Body of pancreas (tissue), 4 donors: ENCODE results near the gene SSH2. TPM values are rescaled to one million over a fixed set of nuclear protein-coding genes. Genes with fewer than 3 reads are reported as not detected.

Source experiments
- ATAC-seq: fragments of 150-250 bp; one replicate; pipeline ENCODE4 v1.9.1; 2016
- DNase-seq, 4 donors: peaks; one replicate each; pipeline ENCODE4 v3.0.0-alpha.2; 2019
- H3K27ac ChIP-seq, 4 donors: fragments of 200-600 bp; sonication (generic); 1 replicate in 3 of 4; 2 replicates in 1 of 4; pipeline versions ENCODE4 v1.5.1 to v1.6.1; 2016 to 2019; ENCODE audit warnings: mild to moderate bottlenecking in 1 of 4, mixed read lengths in 1 of 4, moderate library complexity in 1 of 4
- H3K27me3 ChIP-seq, 2 donors: fragments of 200-600 bp; sonication (generic); one replicate each; pipeline ENCODE4 v1.6.0; 2016; ENCODE audit warnings: mild to moderate bottlenecking in 1 of 2
- H3K36me3 ChIP-seq, 2 donors: fragments of 200-600 bp; sonication (generic); replicated peaks in 1 of 2; 2 replicates each; pipeline ENCODE4 v1.5.1; 2016; ENCODE audit warnings: low read depth in 2 of 2; ENCODE audit not compliant: insufficient read depth in 1 of 2
- H3K4me1 ChIP-seq: fragments of 200-600 bp; sonication (generic); one replicate; pipeline ENCODE4 v1.6.0; 2016
- H3K4me3 ChIP-seq, 2 donors: fragments of 200-600 bp; sonication (generic); 1 replicate in 1 of 2; 2 replicates in 1 of 2; pipeline ENCODE4 v1.5.1; 2016 to 2019
- H3K9me3 ChIP-seq, 3 donors: fragments of 200-600 bp; sonication (generic); 1 replicate in 2 of 3; 2 replicates in 1 of 3; pipeline ENCODE4 v1.5.1; 2016
- POLR2A ChIP-seq, 3 donors: fragments of 450-650 bp; IDR thresholded peaks; one replicate each; pipeline ENCODE4 v1.6.1; 2016; ENCODE audit warnings: antibody characterized with exemption in 3 of 3, mild to moderate bottlenecking in 2 of 3
- WGBS, 2 donors: methylation state at CpG; one replicate each; pipeline ENCODE4 v1.1.5; 2017; 5-methylcytosine and 5-hydroxymethylcytosine counted together
- intact Hi-C: fragments of 100-400 bp; cut with DNase I; formaldehyde crosslinking; loops from one replicate; pipeline ENCODE4 v1.15.1; 2023
- total RNA-seq, 2 donors: library from RNA; depleted of rRNA; stranded (reverse); fragments of >200 nt; gene quantifications; one replicate each; pipeline ENCODE4 v1.1.0, GENCODE V29; 2016
- TF ChIP-seq, protein P1 (sequence below), 7 experiments: fragments of 450-650 bp in 4 of 7; fragments of 200-600 bp in 3 of 7; sonication (generic) in 3 of 7; IDR thresholded peaks; one replicate each; pipeline ENCODE4 v1.5.1; 2016 to 2019; ENCODE audit warnings: antibody characterized with exemption in 7 of 7

SSH2 gene
- total RNA-seq, 2 donors from 2014 or later, result 8.2 to 8.6 TPM

DNA sequence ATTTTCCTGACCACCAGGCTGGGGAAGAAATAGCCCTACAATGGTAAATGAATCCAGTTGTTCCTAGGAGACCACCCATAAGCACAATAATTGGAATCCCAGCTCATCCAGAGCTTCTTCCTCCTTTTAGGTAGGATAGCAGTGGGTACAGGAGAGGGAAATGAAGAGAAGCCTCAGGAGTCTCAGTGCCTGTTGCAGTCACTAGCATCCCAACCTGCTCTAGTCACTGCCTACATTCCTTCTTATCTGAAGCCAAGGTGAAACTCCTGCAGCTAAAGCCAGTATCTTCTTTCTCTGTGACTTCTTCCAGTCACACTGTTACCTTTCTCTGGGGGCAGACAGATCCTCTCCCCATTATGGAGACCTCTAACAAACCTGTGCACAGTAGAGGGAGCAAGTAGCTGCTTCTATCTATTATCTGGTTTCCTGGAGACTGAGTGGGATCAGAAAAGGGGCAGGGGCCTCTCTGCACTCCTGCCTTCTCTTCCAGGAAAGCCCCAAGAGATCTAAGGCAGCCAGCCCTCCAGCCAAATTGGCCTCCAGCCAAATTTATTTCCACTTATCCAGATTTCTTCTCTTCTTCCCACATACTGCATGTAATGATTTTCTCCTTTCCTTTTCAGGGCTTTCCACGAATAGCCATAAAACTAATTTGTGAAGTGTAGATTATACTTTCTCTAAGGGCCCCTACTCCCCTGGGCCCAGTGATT lies 85.5 kb downstream of the SSH2 start:
- WGBS, 2 donors, result 74 to 77% methylated on average over 1 of the region's 1 CpG
- Histone ChIP-seq H3K27ac (no peak overlapping the region), H3K36me3 (no peaks in the 10 kb centered on the region), H3K9me3 (no peaks in the 10 kb centered on the region), H3K27me3 (no peaks in the 10 kb centered on the region), H3K4me3 (no peak overlapping the region), H3K4me1 (peaks cover 4% of the 10 kb centered on the region)
- no peak for DNase-seq
- intact Hi-C loops, result no loop called here
- no peak for ATAC-seq
- TF ChIP-seq, protein P1, sequence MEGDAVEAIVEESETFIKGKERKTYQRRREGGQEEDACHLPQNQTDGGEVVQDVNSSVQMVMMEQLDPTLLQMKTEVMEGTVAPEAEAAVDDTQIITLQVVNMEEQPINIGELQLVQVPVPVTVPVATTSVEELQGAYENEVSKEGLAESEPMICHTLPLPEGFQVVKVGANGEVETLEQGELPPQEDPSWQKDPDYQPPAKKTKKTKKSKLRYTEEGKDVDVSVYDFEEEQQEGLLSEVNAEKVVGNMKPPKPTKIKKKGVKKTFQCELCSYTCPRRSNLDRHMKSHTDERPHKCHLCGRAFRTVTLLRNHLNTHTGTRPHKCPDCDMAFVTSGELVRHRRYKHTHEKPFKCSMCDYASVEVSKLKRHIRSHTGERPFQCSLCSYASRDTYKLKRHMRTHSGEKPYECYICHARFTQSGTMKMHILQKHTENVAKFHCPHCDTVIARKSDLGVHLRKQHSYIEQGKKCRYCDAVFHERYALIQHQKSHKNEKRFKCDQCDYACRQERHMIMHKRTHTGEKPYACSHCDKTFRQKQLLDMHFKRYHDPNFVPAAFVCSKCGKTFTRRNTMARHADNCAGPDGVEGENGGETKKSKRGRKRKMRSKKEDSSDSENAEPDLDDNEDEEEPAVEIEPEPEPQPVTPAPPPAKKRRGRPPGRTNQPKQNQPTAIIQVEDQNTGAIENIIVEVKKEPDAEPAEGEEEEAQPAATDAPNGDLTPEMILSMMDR (IDR thresholded peaks at IDR 0.05), result no peak
- TF ChIP-seq POLR2A (IDR thresholded peaks at IDR 0.05), result no peak

DNA sequence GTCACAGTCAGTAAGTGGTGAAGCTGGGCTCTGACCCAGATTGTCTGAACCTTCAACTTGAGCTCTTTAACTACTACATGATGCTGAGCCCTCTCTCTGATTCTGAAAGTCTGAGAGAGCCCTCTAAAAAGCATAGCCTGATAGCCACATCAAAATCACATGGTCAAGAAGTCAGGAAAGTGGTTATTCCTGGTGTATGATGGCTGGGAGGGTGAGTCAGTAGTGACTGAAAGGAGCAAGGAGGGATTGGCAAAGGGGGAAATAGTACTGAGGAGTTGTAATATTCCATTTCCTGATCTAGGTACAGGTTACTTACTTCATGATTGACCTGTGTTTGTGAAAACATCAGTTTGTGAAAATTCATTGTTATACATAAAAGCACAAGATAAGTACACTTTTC lies 89.1 kb downstream of the SSH2 start:
- ATAC-seq (no peak), DNase-seq (no peak)
- Histone ChIP-seq H3K27ac (no peak overlapping the region), H3K27me3 (no peaks in the 10 kb centered on the region), H3K9me3 (no peaks in the 10 kb centered on the region), H3K4me3 (no peak overlapping the region), H3K4me1 (no peaks in the 10 kb centered on the region), H3K36me3 (no peaks in the 10 kb centered on the region)
- TF ChIP-seq, protein P1 (IDR thresholded peaks at IDR 0.05), result no peak
- TF ChIP-seq POLR2A (IDR thresholded peaks at IDR 0.05), result no peak
- intact Hi-C loops, result no loop called here

DNA sequence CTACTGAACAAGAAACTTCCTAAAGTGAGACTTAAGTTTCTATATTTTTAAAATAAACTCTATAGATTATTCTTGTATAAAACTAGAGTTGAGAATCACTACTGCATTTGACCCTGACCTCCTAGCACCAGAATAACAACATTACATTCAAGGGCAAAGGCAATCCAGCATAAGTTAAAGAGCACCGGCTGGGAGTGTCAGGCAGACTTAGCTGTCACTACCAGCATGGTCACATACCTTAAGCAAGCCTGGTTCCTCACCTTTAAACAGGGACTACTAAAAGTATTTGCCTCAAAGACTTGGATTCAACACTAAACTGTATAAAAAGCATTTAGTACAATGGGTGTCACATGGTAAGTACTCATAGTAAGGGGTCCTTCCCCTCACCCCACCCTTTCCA lies 90.4 kb downstream of the SSH2 start:
- no peak for DNase-seq
- no peak overlapping the region for H3K27ac ChIP-seq
- H3K36me3 ChIP-seq, result no peaks in the 10 kb centered on the region
- intact Hi-C loops, result no loop called here
- TF ChIP-seq, protein P1 (IDR thresholded peaks at IDR 0.05), result no peak
- no peak for TF ChIP-seq POLR2A (IDR thresholded peaks at IDR 0.05)
- WGBS, 2 donors, result 95 to 100% methylated on average over 1 of the region's 1 CpG
- H3K9me3 ChIP-seq, result no peaks in the 10 kb centered on the region
- H3K4me1 ChIP-seq, result no peaks in the 10 kb centered on the region
- no peaks in the 10 kb centered on the region for H3K27me3 ChIP-seq
- no peak overlapping the region for H3K4me3 ChIP-seq
- no peak for ATAC-seq

DNA sequence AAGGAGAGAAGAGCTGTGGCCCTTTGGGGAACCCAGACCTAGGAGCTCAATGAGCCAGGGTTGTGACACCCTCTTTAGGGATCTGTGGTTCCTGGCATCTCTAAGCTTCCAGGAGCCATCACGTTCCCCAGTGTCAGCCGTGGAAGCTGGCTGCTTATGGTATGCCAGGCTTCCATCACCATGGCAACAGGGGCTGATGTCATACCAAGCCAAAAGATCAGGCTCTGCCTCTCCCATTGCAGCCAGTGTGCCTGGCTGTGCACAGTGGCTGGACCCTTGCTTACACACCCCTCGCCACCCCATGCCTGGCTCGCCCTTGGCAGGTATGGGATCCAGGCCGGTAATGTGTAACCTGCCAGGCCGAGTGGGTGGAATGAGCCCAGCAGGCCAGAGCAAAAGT lies 91.1 kb downstream of the SSH2 start:
- no peak overlapping the region for H3K27ac ChIP-seq
- no peak overlapping the region for H3K4me3 ChIP-seq
- no peaks in the 10 kb centered on the region for H3K9me3 ChIP-seq
- ATAC-seq, result no peak
- H3K36me3 ChIP-seq, result no peaks in the 10 kb centered on the region
- peak in 1 of 4 donors; percentile 17 for DNase-seq
- no peaks in the 10 kb centered on the region for H3K4me1 ChIP-seq
- intact Hi-C loops, result no loop called here
- no peak for TF ChIP-seq POLR2A (IDR thresholded peaks at IDR 0.05)
- TF ChIP-seq, protein P1 (IDR thresholded peaks at IDR 0.05), result no peak
- 84 to 88% methylated on average over 4 to 6 of the region's 6 CpGs for WGBS, 2 donors
- H3K27me3 ChIP-seq, result no peaks in the 10 kb centered on the region

DNA sequence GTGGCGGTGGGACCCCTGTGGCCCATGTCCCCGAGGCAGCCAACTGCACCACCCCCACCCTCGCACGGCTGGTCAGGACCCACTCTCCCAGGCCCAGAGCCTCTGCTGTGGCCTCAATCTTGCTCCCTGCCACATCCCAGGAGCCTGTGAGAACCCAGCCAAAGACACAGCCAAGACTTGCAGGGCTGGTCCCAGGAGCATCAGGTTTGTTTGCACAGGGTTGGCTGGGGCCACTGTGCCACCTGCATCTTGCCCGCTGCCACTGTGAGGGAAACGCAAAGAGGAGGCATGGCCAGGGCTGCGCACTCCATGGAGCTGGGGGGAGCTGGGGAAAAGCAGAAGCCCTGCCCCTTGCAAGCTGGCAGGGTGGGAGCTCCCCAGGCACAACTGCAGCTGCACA lies 92.5 kb downstream of the SSH2 start:
- no peak for ATAC-seq
- 60 to 87% methylated on average over 1 to 7 of the region's 7 CpGs for WGBS, 2 donors

More for the DNA sequence above, 92.5 kb downstream of the SSH2 start:
- intact Hi-C loops, result no loop called here
- TF ChIP-seq, protein P1 (IDR thresholded peaks at IDR 0.05), result no peak
- TF ChIP-seq POLR2A (IDR thresholded peaks at IDR 0.05), result no peak
- Histone ChIP-seq H3K4me3 (no peak overlapping the region), H3K36me3 (no peaks in the 10 kb centered on the region), H3K9me3 (no peaks in the 10 kb centered on the region), H3K27me3 (no peaks in the 10 kb centered on the region), H3K4me1 (no peaks in the 10 kb centered on the region), H3K27ac (no peak overlapping the region)
- no peak for DNase-seq
